OCI-LY7 (cell line): ENCODE data around the gene GPR55. TPM values are rescaled to one million over a fixed set of nuclear protein-coding genes. Genes with fewer than 3 reads are reported as not detected.

Experiments used
- BruUV-seq: library from RNA; stranded (reverse); fragments of 400-500 nt; replicated peaks from 2 replicates; lab custom pipeline; 2021; lab: Mats Ljungman, UMichigan
- CTCF ChIA-PET: fragments of 300-600 bp; sonication (Branson Sonifier 250); formaldehyde crosslinking; loops from one replicate; lab custom pipeline; 2022; ENCODE audit warnings: antibody characterized with exemption; ENCODE audit not compliant: unreplicated experiment; lab: Charles Lee
- POLR2A ChIA-PET: fragments of 300-600 bp; sonication (Branson Sonifier 250); formaldehyde crosslinking; loops from one replicate; lab custom pipeline; 2022; ENCODE audit warnings: antibody characterized with exemption; lab: Charles Lee
- DNase-seq: peaks from one replicate; pipeline ENCODE4 v3.0.0-alpha.2; 2015; ENCODE audit warnings: low spot score
- H2AFZ ChIP-seq: fragments of 200-600 bp; sonication (generic), shearing (Covaris generic); 2 replicates; pipeline ENCODE4 v1.6.1; 2014; ENCODE audit warnings: mild to moderate bottlenecking, antibody characterized with exemption, low read length, moderate library complexity
- H3K27ac ChIP-seq: fragments of 200-600 bp; sonication (generic); 2 replicates; pipeline ENCODE4 v1.5.1; 2014; ENCODE audit warnings: mixed run types, low read depth, mild to moderate bottlenecking, moderate library complexity, low read length, inconsistent platforms; ENCODE audit not compliant: poor library complexity, severe bottlenecking
- H3K36me3 ChIP-seq: fragments of 200-600 bp; sonication (generic); 2 replicates; pipeline ENCODE4 v1.6.1; 2014; ENCODE audit warnings: mild to moderate bottlenecking, antibody characterized with exemption, low read length, moderate library complexity, mixed read lengths; ENCODE audit not compliant: insufficient read depth
- H3K4me1 ChIP-seq: fragments of 200-600 bp; sonication (generic); 2 replicates; pipeline ENCODE4 v1.5.1; 2014; ENCODE audit warnings: mild to moderate bottlenecking, low read length; ENCODE audit not compliant: insufficient read depth, poor library complexity, severe bottlenecking
- H3K4me2 ChIP-seq: fragments of 200-600 bp; sonication (generic); 2 replicates; pipeline ENCODE4 v1.6.1; 2014; ENCODE audit warnings: mild to moderate bottlenecking, low read length
- H3K4me3 ChIP-seq: fragments of 200-600 bp; sonication (generic); 2 replicates; pipeline ENCODE4 v1.5.1; 2014; ENCODE audit warnings: mild to moderate bottlenecking, low read depth, low read length; ENCODE audit not compliant: poor library complexity, severe bottlenecking
- H3K79me2 ChIP-seq: fragments of 200-600 bp; sonication (generic); 2 replicates; pipeline ENCODE4 v1.6.1; 2016; ENCODE audit warnings: low read depth, mild to moderate bottlenecking, low read length, moderate library complexity, mixed read lengths; ENCODE audit not compliant: insufficient read depth
- H3K9me2 ChIP-seq: fragments of 200-600 bp; sonication (generic); 2 replicates; pipeline ENCODE4 v1.6.1; 2016; ENCODE audit warnings: mild to moderate bottlenecking, low read length, mixed read lengths; ENCODE audit not compliant: insufficient read depth
- H3K9me3 ChIP-seq: fragments of 200-600 bp; sonication (generic); 2 replicates; pipeline ENCODE4 v1.6.1; 2014; ENCODE audit warnings: mild to moderate bottlenecking, mixed run types, low read length, mixed read lengths
- H4K20me1 ChIP-seq: fragments of 200-600 bp; sonication (generic); 2 replicates; pipeline ENCODE4 v1.6.1; 2014; ENCODE audit warnings: mild to moderate bottlenecking, antibody characterized with exemption, low read length, moderate library complexity, mixed read lengths; ENCODE audit not compliant: insufficient read depth
- EZH2phosphoT487 ChIP-seq: fragments of 200-600 bp; sonication (generic); IDR thresholded peaks from 2 replicates; pipeline ENCODE4 v1.6.1; 2018; ENCODE audit warnings: low read depth, borderline replicate concordance, mild to moderate bottlenecking, mixed run types, antibody characterized with exemption, low read length, moderate library complexity, mixed read lengths
- intact Hi-C: fragments of 100-400 bp; cut with micrococcal nuclease; formaldehyde crosslinking; loops from one replicate; pipeline ENCODE4 v1.10.0; 2022; ENCODE audit not compliant: unreplicated experiment
- total RNA-seq, 2 experiments: library from RNA; depleted of rRNA in 1 of 2; stranded (reverse); fragments of >200 nt in 1 of 2; shearing (Covaris generic) in 1 of 2; gene quantifications; 2 replicates each; pipeline ENCODE4 v1.2.3, GENCODE V29; 2014 to 2022
- TF ChIP-seq, protein P1 (sequence below): fragments of 200-600 bp; sonication (generic); conservative IDR thresholded peaks from 2 replicates; pipeline ENCODE4 v1.5.1; 2014; ENCODE audit warnings: mild to moderate bottlenecking, antibody characterized with exemption, low read length, moderate library complexity, mixed read lengths

GPR55 gene
- total RNA-seq, 2 experiments from 2014 or later: 0.22 TPM; not detected in 1

DNA sequence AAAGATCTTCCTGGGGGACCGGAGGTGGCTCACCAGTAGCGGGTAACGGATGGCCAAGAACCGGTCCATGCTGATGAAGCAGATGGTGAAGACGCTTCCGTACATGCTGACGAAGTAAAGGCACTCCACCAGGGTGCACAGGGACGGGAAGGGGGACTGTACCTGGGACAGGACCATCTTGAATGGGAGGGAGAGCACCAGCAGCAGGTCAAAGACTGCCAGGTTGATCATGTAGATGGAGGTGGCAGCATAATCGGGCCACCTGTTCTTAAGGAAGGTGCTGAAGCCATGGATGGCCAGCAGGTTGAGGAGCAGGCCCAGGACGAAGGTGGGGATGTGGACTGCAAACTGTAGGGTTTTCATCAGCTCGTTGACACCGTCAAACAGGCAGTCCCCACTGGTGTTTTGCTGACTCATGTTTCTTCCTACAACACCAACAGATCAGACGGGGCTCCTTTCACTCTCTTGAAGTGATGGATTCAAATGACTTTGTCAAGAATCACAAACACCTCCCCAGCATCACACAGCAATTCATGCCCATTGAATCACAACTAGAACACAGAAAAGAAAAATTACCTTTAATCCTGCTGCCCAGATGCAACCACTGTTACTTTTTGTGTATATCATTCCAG, 14.4 kb downstream of the GPR55 start:
- TF ChIP-seq, protein P1, sequence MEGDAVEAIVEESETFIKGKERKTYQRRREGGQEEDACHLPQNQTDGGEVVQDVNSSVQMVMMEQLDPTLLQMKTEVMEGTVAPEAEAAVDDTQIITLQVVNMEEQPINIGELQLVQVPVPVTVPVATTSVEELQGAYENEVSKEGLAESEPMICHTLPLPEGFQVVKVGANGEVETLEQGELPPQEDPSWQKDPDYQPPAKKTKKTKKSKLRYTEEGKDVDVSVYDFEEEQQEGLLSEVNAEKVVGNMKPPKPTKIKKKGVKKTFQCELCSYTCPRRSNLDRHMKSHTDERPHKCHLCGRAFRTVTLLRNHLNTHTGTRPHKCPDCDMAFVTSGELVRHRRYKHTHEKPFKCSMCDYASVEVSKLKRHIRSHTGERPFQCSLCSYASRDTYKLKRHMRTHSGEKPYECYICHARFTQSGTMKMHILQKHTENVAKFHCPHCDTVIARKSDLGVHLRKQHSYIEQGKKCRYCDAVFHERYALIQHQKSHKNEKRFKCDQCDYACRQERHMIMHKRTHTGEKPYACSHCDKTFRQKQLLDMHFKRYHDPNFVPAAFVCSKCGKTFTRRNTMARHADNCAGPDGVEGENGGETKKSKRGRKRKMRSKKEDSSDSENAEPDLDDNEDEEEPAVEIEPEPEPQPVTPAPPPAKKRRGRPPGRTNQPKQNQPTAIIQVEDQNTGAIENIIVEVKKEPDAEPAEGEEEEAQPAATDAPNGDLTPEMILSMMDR: no peak
- TF ChIP-seq EZH2phosphoT487: no peak
- Histone ChIP-seq H3K27ac (no peak overlapping the region), H4K20me1 (no peaks in the 10 kb centered on the region), H3K4me2 (no peak overlapping the region), H3K4me1 (no peaks in the 10 kb centered on the region), H3K36me3 (no peaks in the 10 kb centered on the region), H3K9me2 (no peaks in the 10 kb centered on the region), H3K79me2 (no peaks in the 10 kb centered on the region), H3K4me3 (no peak overlapping the region), H3K9me3 (no peaks in the 10 kb centered on the region), H2AFZ (no peak overlapping the region)
- no TSS peak for BruUV-seq
- ChIA-PET CTCF (no interaction called here), POLR2A (no interaction called here)
- intact Hi-C loops: no loop called here
- no peak for DNase-seq

DNA sequence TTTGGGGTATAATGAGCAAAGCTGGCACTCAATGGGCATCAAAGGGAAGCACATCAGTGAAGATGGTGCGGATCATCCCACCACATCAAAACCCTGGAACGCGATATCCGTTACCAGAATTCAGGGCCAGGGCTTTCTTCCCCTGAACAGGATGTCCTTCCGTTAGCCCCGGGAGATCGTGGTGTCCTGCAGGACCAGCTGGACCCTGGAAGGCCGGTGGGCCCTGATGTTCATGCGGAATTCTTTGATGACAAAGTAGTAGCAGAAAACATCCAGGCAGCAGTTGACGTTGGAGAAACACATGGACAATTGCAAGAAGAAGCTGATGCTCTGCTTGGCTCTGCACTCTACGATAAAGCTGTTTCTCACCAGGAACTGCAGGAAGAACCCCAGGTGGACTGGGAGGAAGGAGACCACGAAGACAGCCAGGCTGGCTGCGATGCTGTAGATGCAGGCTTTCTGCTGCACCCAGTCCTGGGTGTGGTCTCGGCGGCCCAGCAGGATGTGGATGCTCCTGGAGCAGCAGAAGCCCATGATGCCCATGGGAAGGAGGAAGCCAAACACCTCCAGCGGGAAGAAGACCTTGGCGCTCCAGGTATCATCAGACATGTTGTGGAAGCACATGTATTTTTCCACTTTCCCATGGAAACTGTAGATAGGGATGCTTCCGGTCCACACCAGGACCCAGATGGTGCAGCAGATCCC, 15.0 kb downstream of the GPR55 start:
- H3K4me2 ChIP-seq: no peak overlapping the region
- no peaks in the 10 kb centered on the region for H3K79me2 ChIP-seq
- no peaks in the 10 kb centered on the region for H3K9me3 ChIP-seq
- ChIA-PET POLR2A (no interaction called here), CTCF (no interaction called here)
- no peak overlapping the region for H3K4me3 ChIP-seq
- no TSS peak for BruUV-seq
- no peaks in the 10 kb centered on the region for H3K4me1 ChIP-seq
- DNase-seq: no peak
- no peak overlapping the region for H3K27ac ChIP-seq
- H3K36me3 ChIP-seq: no peaks in the 10 kb centered on the region
- H2AFZ ChIP-seq: no peak overlapping the region
- H4K20me1 ChIP-seq: no peaks in the 10 kb centered on the region
- intact Hi-C loops: no loop called here
- TF ChIP-seq, protein P1: no peak
- TF ChIP-seq EZH2phosphoT487: no peak
- H3K9me2 ChIP-seq: no peaks in the 10 kb centered on the region

DNA sequence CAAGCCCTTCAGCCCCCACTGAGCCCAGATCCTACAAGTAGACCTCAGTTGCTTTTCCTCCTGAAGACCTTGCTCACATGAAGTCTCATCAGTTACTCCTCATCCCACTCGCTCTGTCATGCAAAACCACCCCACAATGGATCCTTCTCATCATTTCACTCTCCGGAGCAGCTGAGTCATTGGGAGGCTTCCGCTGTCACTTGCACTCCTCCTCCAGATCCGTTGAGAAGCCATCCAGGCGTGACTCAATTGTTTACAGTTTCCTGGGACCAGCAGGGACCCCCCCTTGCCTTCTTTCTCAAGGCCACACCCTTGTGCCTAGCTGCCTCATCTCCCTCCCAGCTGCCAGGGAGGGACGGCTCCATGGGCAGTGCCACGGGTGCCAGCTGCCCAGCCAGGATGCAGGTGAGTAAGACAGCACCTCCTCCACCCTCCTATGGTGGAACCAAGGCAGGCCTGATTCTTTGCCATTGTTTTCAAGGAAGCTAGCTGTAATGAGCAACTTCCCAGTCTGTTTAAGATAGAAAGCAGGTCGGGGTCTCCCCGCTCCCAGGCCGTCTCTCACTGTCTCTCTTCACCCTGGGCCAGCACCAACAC, 16.3 kb downstream of the GPR55 start:
- Histone ChIP-seq H3K9me2 (no peaks in the 10 kb centered on the region), H3K79me2 (no peaks in the 10 kb centered on the region), H3K36me3 (no peaks in the 10 kb centered on the region), H2AFZ (no peak overlapping the region), H3K4me3 (no peak overlapping the region), H3K4me1 (no peaks in the 10 kb centered on the region), H3K4me2 (no peak overlapping the region), H3K9me3 (no peaks in the 10 kb centered on the region), H4K20me1 (no peaks in the 10 kb centered on the region), H3K27ac (no peak overlapping the region)
- TF ChIP-seq, protein P1: no peak
- no TSS peak for BruUV-seq
- ChIA-PET CTCF (no interaction called here), POLR2A (no interaction called here)
- intact Hi-C loops: no loop called here
- DNase-seq: no peak
